Metanephros (tissue), 1 donor: ENCODE measurements around the gene WDR20. TPM values are rescaled to one million over a fixed set of nuclear protein-coding genes. Genes with fewer than 3 reads are reported as not detected.

Source experiments
- total RNA-seq: library from RNA; depleted of rRNA; stranded (reverse); fragments of >200 nt; gene quantifications from one replicate; pipeline ENCODE4 v1.2.3, GENCODE V29; 2014

WDR20 gene
- total RNA-seq: 29.5 TPM

GRCh38 chr14:102139286-102140026 is at the start of gene WDR20:
WDR20 (plus strand) TSS chr14:102139897; CDS start chr14:102139924, 27 bp downstream.

Other genes with a start within 250 kb of the WDR20 start
- 375 TPM for gene DYNC1H1, start 175.3 kb upstream of the WDR20 start, total RNA-seq
- 814 TPM for gene HSP90AA1, start 52.9 kb upstream of the WDR20 start, total RNA-seq
- 27.4 TPM for gene MOK, start 165.3 kb downstream of the WDR20 start, total RNA-seq
- 15.6 TPM for gene ZNF839, start 179.8 kb downstream of the WDR20 start, total RNA-seq
- 26.6 TPM for gene CINP, start 223.0 kb downstream of the WDR20 start, total RNA-seq
- gene TECPR2, start 223.0 kb downstream of the WDR20 start, total RNA-seq: 29.2 TPM